Testis (tissue), 2 donors: ENCODE data around the gene PPP4R3C.

Experiments used
- POLR2A ChIP-seq: fragments of 450-650 bp; IDR thresholded peaks from one replicate; pipeline ENCODE4 v1.6.1; 2017; ENCODE audit warnings: antibody characterized with exemption, mild to moderate bottlenecking, moderate library complexity
- TF ChIP-seq, protein P1 (sequence below), 3 experiments: fragments of 450-650 bp in 2 of 3; fragments of 200-600 bp in 1 of 3; sonication (generic) in 1 of 3; IDR thresholded peaks; one replicate each; pipeline ENCODE4 v1.5.1; 2016 to 2019; ENCODE audit warnings: antibody characterized with exemption in 3 of 3, mild to moderate bottlenecking in 2 of 3, moderate library complexity in 1 of 3

DNA sequence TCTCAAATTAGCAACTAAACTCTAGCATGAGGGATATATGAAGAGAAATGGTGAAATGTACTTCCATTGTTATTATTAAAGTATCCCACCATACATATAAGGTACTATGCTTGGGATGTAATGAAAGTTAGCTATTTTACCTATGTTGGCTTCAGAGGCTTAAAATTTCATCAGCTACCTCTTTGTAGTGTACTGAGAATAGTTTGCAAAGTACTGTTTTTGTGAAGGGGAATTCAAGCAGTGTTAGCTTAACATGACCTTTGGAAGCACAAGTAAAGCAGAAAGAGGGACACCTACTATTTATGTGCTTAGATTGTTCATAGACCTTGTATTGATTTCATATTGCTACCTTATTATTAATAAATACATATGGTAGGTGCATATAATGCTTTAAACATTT lies 11.8 kb downstream of the PPP4R3C start:
- TF ChIP-seq, protein P1, sequence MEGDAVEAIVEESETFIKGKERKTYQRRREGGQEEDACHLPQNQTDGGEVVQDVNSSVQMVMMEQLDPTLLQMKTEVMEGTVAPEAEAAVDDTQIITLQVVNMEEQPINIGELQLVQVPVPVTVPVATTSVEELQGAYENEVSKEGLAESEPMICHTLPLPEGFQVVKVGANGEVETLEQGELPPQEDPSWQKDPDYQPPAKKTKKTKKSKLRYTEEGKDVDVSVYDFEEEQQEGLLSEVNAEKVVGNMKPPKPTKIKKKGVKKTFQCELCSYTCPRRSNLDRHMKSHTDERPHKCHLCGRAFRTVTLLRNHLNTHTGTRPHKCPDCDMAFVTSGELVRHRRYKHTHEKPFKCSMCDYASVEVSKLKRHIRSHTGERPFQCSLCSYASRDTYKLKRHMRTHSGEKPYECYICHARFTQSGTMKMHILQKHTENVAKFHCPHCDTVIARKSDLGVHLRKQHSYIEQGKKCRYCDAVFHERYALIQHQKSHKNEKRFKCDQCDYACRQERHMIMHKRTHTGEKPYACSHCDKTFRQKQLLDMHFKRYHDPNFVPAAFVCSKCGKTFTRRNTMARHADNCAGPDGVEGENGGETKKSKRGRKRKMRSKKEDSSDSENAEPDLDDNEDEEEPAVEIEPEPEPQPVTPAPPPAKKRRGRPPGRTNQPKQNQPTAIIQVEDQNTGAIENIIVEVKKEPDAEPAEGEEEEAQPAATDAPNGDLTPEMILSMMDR (IDR thresholded peaks at IDR 0.05) = no peak
- TF ChIP-seq POLR2A = no peak
